GM18873 (cell line): ENCODE data around the gene CLN6.
"Not testable (repeated sequence)": the region's sequence is repeated elsewhere in the genome, so short reads cannot be mapped to it uniquely, and the experiment has no call there.

Source experiments
- ATAC-seq: cut with Tn5 transposase; IDR thresholded peaks from one replicate; pipeline ENCODE4 v1.9.1; 2021; ENCODE audit warnings: mild to moderate bottlenecking, moderate library complexity, moderate number of reproducible peaks; ENCODE audit not compliant: unreplicated experiment, low FRiP score

Gene CLN6

GRCh38 chr15:68256675-68257450, 27.3 kb upstream of the CLN6 start:
- ATAC-seq: no peak

- no peak for ATAC-seq
Measured at GRCh38 chr15:68252925-68253534, 23.5 kb upstream of the CLN6 start.

- ATAC-seq: no peak
Measured at GRCh38 chr15:68249058-68249713, 19.7 kb upstream of the CLN6 start.

- no peak for ATAC-seq
Measured at GRCh38 chr15:68244235-68244634, 14.7 kb upstream of the CLN6 start.

- ATAC-seq: no peak
Measured at GRCh38 chr15:68241088-68241935, 11.8 kb upstream of the CLN6 start.

GRCh38 chr15:68239025-68239424, 9.5 kb upstream of the CLN6 start:
- no peak for ATAC-seq

GRCh38 chr15:68235022-68235421, 5.5 kb upstream of the CLN6 start:
- ATAC-seq: no peak

- ATAC-seq: not testable (repeated sequence)
Measured at GRCh38 chr15:68234520-68234919, 5.0 kb upstream of the CLN6 start.

- no peak for ATAC-seq
Measured at GRCh38 chr15:68234060-68234459, 4.5 kb upstream of the CLN6 start.

- ATAC-seq: no peak
Measured at GRCh38 chr15:68232937-68233336, 3.4 kb upstream of the CLN6 start.

GRCh38 chr15:68232449-68232848, 2.9 kb upstream of the CLN6 start:
- ATAC-seq: no peak

GRCh38 chr15:68231102-68231818, 1.7 kb upstream of the CLN6 start:
- no peak for ATAC-seq

GRCh38 chr15:68230157-68231100, 901 bp upstream of the CLN6 start:
- ATAC-seq: no peak

- ATAC-seq: peak; percentile 13
Measured at GRCh38 chr15:68228971-68229385, 550 bp downstream of the CLN6 start.

- no peak for ATAC-seq
Measured at GRCh38 chr15:68228143-68228970, 1.2 kb downstream of the CLN6 start.

- ATAC-seq: no peak
Measured at GRCh38 chr15:68227643-68228142, 1.8 kb downstream of the CLN6 start.

GRCh38 chr15:68225442-68225841, 4.1 kb downstream of the CLN6 start:
- ATAC-seq: not testable (repeated sequence)
